ENCODE results near the gene C18orf63.

C18orf63 gene

GRCh38 chr18:74387383-74387782, 71.7 kb downstream of the C18orf63 start:
- no peak for TF ChIP-seq CTCF (IDR thresholded peaks at IDR 0.05)

- TF ChIP-seq CTCF (IDR thresholded peaks at IDR 0.05): no peak
Observed at GRCh38 chr18:74388227-74388626, 72.6 kb downstream of the C18orf63 start.

- no peak for TF ChIP-seq CTCF (IDR thresholded peaks at IDR 0.05)
Observed at GRCh38 chr18:74389171-74389927, 73.7 kb downstream of the C18orf63 start.

- no peak for TF ChIP-seq CTCF (IDR thresholded peaks at IDR 0.05)
Observed at GRCh38 chr18:74389991-74390390, 74.4 kb downstream of the C18orf63 start.

- no peak for TF ChIP-seq CTCF (IDR thresholded peaks at IDR 0.05)
Observed at GRCh38 chr18:74390900-74391299, 75.3 kb downstream of the C18orf63 start.

- TF ChIP-seq CTCF (IDR thresholded peaks at IDR 0.05): no peak
Observed at GRCh38 chr18:74392323-74392722, 76.7 kb downstream of the C18orf63 start.

- TF ChIP-seq CTCF (IDR thresholded peaks at IDR 0.05): no peak
Observed at GRCh38 chr18:74395006-74395405, 79.4 kb downstream of the C18orf63 start.
